ENCODE data around the gene SLC22A25. TPM values are rescaled to one million over a fixed set of nuclear protein-coding genes. Genes with fewer than 3 reads are reported as not detected.
"Not testable (repeated sequence)": the region's sequence is repeated elsewhere in the genome, so short reads cannot be mapped to it uniquely, and the experiment has no call there.

Gene SLC22A25
- total RNA-seq, 2 experiments from 2014 or later, result not detected

GRCh38 chr11:63247237-63248002 is 4.0 kb upstream of the SLC22A25 start:
- DNase-seq; H3K4me1 Mint-ChIP-seq (ENCODE audit: low read depth); H3K36me3 Mint-ChIP-seq (ENCODE audit: low read depth); H3K27ac Mint-ChIP-seq; H3K9me3 Mint-ChIP-seq; H3K27me3 Mint-ChIP-seq (ENCODE audit: low read depth); intact Hi-C loops (cut with micrococcal nuclease); H3K4me3 Mint-ChIP-seq: not testable (repeated sequence)
- CTCF ChIA-PET, result interaction anchor here (0.7 kb wide), 1 partner anchor 30 kb away, joined by 3 read pairs; no protein-coding TSS in a partner anchor

- intact Hi-C loops (cut with micrococcal nuclease), result no loop called here
- peaks cover 17% of the 10 kb centered on the region for H3K4me1 Mint-ChIP-seq (ENCODE audit: low read depth)
- CTCF ChIA-PET, result no interaction called here
- no peak for DNase-seq
- H3K27ac Mint-ChIP-seq, result no peak overlapping the region
- no peaks in the 10 kb centered on the region for H3K9me3 Mint-ChIP-seq
- H3K27me3 Mint-ChIP-seq (ENCODE audit: low read depth), result peaks cover 2% of the 10 kb centered on the region
- H3K4me3 Mint-ChIP-seq, result no peak overlapping the region
- no peaks in the 10 kb centered on the region for H3K36me3 Mint-ChIP-seq (ENCODE audit: low read depth)
Observed at GRCh38 chr11:63246045-63246444, 2.6 kb upstream of the SLC22A25 start.

- no peak for DNase-seq
- H3K4me1 Mint-ChIP-seq (ENCODE audit: low read depth), result peaks cover 17% of the 10 kb centered on the region
- no peaks in the 10 kb centered on the region for H3K36me3 Mint-ChIP-seq (ENCODE audit: low read depth)
- peaks cover 2% of the 10 kb centered on the region for H3K27me3 Mint-ChIP-seq (ENCODE audit: low read depth)
- intact Hi-C loops (cut with micrococcal nuclease), result no loop called here
- H3K4me3 Mint-ChIP-seq, result no peak overlapping the region
- no peak overlapping the region for H3K27ac Mint-ChIP-seq
- no peaks in the 10 kb centered on the region for H3K9me3 Mint-ChIP-seq
- CTCF ChIA-PET, result no interaction called here
Observed at GRCh38 chr11:63244862-63245261, 1.5 kb upstream of the SLC22A25 start.

GRCh38 chr11:63242089-63242781 is 1.2 kb downstream of the SLC22A25 start:
- Mint-ChIP-seq H3K27me3 (ENCODE audit: low read depth) (peaks cover 2% of the 10 kb centered on the region), H3K9me3 (no peaks in the 10 kb centered on the region), H3K4me1 (ENCODE audit: low read depth) (peaks cover 17% of the 10 kb centered on the region), H3K4me3 (no peak overlapping the region), H3K27ac (no peak overlapping the region), H3K36me3 (ENCODE audit: low read depth) (no peaks in the 10 kb centered on the region)
- intact Hi-C loops (cut with micrococcal nuclease), result no loop called here
- DNase-seq, result no peak
- CTCF ChIA-PET, result interaction anchor here (0.7 kb wide), 1 partner anchor 818 kb away, joined by 3 read pairs; no protein-coding TSS in a partner anchor

GRCh38 chr11:63240791-63241379 is 2.5 kb downstream of the SLC22A25 start:
- Mint-ChIP-seq H3K4me1 (ENCODE audit: low read depth) (peaks cover 18% of the 10 kb centered on the region), H3K27me3 (ENCODE audit: low read depth) (peaks cover 2% of the 10 kb centered on the region), H3K4me3 (no peak overlapping the region), H3K36me3 (ENCODE audit: low read depth) (no peaks in the 10 kb centered on the region), H3K9me3 (no peaks in the 10 kb centered on the region), H3K27ac (no peak overlapping the region)
- CTCF ChIA-PET, result interaction anchor here (0.6 kb wide), 1 partner anchor 51 kb away, joined by 3 read pairs; no protein-coding TSS in a partner anchor
- DNase-seq, result no peak
- intact Hi-C loops (cut with micrococcal nuclease), result no loop called here

GRCh38 chr11:63240098-63240497 is 3.3 kb downstream of the SLC22A25 start:
- H3K27me3 Mint-ChIP-seq (ENCODE audit: low read depth), result peaks cover 2% of the 10 kb centered on the region
- H3K27ac Mint-ChIP-seq, result no peak overlapping the region
- intact Hi-C loops (cut with micrococcal nuclease), result no loop called here
- peaks cover 24% of the 10 kb centered on the region for H3K4me1 Mint-ChIP-seq (ENCODE audit: low read depth)
- CTCF ChIA-PET, result no interaction called here
- H3K9me3 Mint-ChIP-seq, result no peaks in the 10 kb centered on the region
- no peak for DNase-seq
- H3K36me3 Mint-ChIP-seq (ENCODE audit: low read depth), result no peaks in the 10 kb centered on the region
- no peak overlapping the region for H3K4me3 Mint-ChIP-seq

GRCh38 chr11:63239254-63239653 is 4.1 kb downstream of the SLC22A25 start:
- DNase-seq, result no peak
- intact Hi-C loops (cut with micrococcal nuclease), result no loop called here
- Mint-ChIP-seq H3K36me3 (ENCODE audit: low read depth) (no peaks in the 10 kb centered on the region), H3K27ac (no peak overlapping the region), H3K4me3 (no peak overlapping the region), H3K27me3 (ENCODE audit: low read depth) (peaks cover 2% of the 10 kb centered on the region), H3K4me1 (ENCODE audit: low read depth) (peaks cover 24% of the 10 kb centered on the region), H3K9me3 (no peaks in the 10 kb centered on the region)
- CTCF ChIA-PET, result no interaction called here

GRCh38 chr11:63237413-63237812 is 6.0 kb downstream of the SLC22A25 start:
- Mint-ChIP-seq H3K9me3 (no peaks in the 10 kb centered on the region), H3K36me3 (ENCODE audit: low read depth) (no peaks in the 10 kb centered on the region), H3K4me3 (no peak overlapping the region), H3K27ac (no peak overlapping the region), H3K4me1 (ENCODE audit: low read depth) (peaks cover 19% of the 10 kb centered on the region), H3K27me3 (ENCODE audit: low read depth) (peaks cover 6% of the 10 kb centered on the region)
- no peak for DNase-seq
- intact Hi-C loops (cut with micrococcal nuclease), result no loop called here
- CTCF ChIA-PET, result no interaction called here

GRCh38 chr11:63235471-63236461 is 7.6 kb downstream of the SLC22A25 start:
- H3K36me3 Mint-ChIP-seq (ENCODE audit: low read depth); CTCF ChIA-PET; intact Hi-C loops (cut with micrococcal nuclease); H3K27ac Mint-ChIP-seq; H3K9me3 Mint-ChIP-seq; H3K4me1 Mint-ChIP-seq (ENCODE audit: low read depth); DNase-seq; H3K4me3 Mint-ChIP-seq: not testable (repeated sequence)
- peaks cover 11% of the 10 kb centered on the region for H3K27me3 Mint-ChIP-seq (ENCODE audit: low read depth)

GRCh38 chr11:63229815-63230214 is 13.6 kb downstream of the SLC22A25 start:
- H3K4me1 Mint-ChIP-seq (ENCODE audit: low read depth), result no peaks in the 10 kb centered on the region
- no peak overlapping the region for H3K4me3 Mint-ChIP-seq
- intact Hi-C loops (cut with micrococcal nuclease), result no loop called here
- CTCF ChIA-PET, result no interaction called here
- no peak overlapping the region for H3K27ac Mint-ChIP-seq
- no peak for DNase-seq
- peaks cover 3% of the 10 kb centered on the region for H3K9me3 Mint-ChIP-seq
- H3K36me3 Mint-ChIP-seq (ENCODE audit: low read depth), result no peaks in the 10 kb centered on the region
- peaks cover 23% of the 10 kb centered on the region for H3K27me3 Mint-ChIP-seq (ENCODE audit: low read depth)

- Mint-ChIP-seq H3K9me3 (peaks cover 3% of the 10 kb centered on the region), H3K27ac (no peak overlapping the region), H3K27me3 (ENCODE audit: low read depth) (peaks cover 23% of the 10 kb centered on the region), H3K4me3 (no peak overlapping the region), H3K4me1 (ENCODE audit: low read depth) (no peaks in the 10 kb centered on the region), H3K36me3 (ENCODE audit: low read depth) (no peaks in the 10 kb centered on the region)
- CTCF ChIA-PET, result no interaction called here
- intact Hi-C loops (cut with micrococcal nuclease), result no loop called here
- no peak for DNase-seq
Observed at GRCh38 chr11:63227521-63228107, 15.8 kb downstream of the SLC22A25 start.

All from activated naive CD4-positive, alpha-beta T cell treated with anti-CD3 and anti-CD28 coated beads for 36 hours (primary cell).